Measurements from ENCODE around the gene B3GNT9. TPM values are rescaled to one million over a fixed set of nuclear protein-coding genes. Genes with fewer than 3 reads are reported as not detected.

Gene B3GNT9
- polyA plus RNA-seq, 1 experiment = 18.6 TPM

DNA sequence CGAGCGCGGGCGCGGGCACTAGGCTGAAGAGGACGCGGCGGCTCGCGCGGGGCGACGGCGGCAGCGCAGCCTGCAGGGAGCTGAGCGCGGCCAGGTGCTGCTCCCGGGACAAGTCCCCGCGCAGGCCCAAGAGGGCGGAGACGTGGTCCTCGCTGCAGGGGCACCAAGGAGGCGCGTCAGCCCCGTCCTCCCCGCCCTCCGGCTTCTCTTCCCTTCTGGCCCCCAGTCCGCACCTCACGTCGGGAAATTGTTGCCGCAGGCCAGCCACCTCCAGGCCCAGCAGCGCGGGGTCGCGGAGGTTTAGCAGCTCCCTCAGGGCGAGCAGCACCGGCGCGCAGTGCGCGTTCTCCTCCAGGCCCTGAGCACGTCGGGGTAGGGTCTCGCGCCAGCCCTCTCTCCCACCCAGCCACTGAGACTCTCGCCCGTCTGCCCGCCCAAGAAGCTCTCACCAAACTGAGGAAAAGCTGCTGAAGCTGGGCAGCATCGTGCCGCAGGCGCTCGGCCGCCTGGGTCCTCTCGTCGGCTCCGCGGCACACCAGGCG lies 33.7 kb upstream of the B3GNT9 start:
- Histone ChIP-seq H3K27ac (ENCODE audit: low read depth, low read length) (no peak overlapping the region), H3K27me3 (ENCODE audit: control insufficient read depth, insufficient read depth, low read length) (no peaks in the 10 kb centered on the region), H3K4me3 (ENCODE audit: low read depth, low read length) (peak overlapping the region; percentile 71), H3K9me3 (ENCODE audit: control insufficient read depth, insufficient read depth, low read length) (no peaks in the 10 kb centered on the region; the same call in 1 of the 2 replicates)
- TF ChIP-seq, protein P1, sequence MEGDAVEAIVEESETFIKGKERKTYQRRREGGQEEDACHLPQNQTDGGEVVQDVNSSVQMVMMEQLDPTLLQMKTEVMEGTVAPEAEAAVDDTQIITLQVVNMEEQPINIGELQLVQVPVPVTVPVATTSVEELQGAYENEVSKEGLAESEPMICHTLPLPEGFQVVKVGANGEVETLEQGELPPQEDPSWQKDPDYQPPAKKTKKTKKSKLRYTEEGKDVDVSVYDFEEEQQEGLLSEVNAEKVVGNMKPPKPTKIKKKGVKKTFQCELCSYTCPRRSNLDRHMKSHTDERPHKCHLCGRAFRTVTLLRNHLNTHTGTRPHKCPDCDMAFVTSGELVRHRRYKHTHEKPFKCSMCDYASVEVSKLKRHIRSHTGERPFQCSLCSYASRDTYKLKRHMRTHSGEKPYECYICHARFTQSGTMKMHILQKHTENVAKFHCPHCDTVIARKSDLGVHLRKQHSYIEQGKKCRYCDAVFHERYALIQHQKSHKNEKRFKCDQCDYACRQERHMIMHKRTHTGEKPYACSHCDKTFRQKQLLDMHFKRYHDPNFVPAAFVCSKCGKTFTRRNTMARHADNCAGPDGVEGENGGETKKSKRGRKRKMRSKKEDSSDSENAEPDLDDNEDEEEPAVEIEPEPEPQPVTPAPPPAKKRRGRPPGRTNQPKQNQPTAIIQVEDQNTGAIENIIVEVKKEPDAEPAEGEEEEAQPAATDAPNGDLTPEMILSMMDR (IDR thresholded peaks at IDR 0.05; ENCODE audit: low read depth, low read length) = no peak
- ChIA-PET CTCF (interaction anchor here (0.6 to 1.9 kb wide), 17 partner anchors 9 to 938 kb away, joined by 3 to 18 read pairs (median 5); no protein-coding TSS in a partner anchor), POLR2A (interaction anchor here (0.9 to 1.2 kb wide), 5 partner anchors 14 to 65 kb away, joined by 3 to 5 read pairs (median 3); partner anchors contain the start of genes B3GNT9, NOL3, SLC9A5 and TMEM208)
- no peak for DNase-seq (ENCODE audit: low read depth, low spot score)

DNA sequence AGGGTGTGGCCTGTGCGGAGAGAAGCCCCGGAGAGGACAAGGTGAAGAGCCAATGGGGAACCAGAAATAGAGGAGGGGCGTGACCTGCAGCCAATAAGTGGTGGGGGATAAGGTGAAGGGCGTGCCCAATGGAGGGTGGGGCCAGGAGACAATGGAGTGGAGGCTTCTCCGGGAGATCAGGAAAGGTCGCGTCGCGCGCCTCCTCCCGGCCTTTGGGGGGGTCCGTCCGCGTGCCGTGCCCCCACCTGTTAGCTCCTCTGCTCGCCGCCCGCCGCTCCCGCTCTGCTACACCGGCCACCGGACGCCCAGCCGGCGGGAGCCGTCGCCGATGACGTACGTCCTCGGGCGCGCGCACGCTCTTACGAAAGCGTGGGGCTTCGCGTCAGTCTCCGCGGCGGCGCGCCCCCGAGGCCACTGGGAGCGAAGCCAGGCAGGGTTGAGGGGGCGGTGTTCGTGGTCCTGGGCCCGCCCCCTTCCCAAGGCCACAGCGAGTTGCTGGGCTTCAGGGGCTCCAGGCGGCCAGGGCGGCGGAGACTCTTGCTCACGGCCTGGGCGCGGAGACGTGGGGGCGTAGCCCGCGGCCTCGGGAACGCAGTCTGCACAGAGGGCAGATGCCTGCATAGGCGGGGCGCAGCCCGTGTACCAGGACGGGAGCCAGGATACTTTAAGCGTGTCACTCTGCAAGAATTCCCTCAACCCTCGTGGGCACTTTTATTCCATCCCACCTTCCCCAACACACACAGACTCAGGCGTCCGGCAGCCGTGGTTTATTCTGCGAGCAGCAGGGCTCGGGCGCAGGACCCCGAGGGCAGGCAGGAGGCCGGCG lies 33.0 kb upstream of the B3GNT9 start, which contains the start of gene MATCAP1:
Gene MATCAP1 (minus strand): TSS at position 337 of the 826 bp plus-strand sequence. CDS start 3,353 bp downstream, outside the sequence.
- TF ChIP-seq, protein P1 (IDR thresholded peaks at IDR 0.05; ENCODE audit: low read depth, low read length) = no peak
- ChIA-PET CTCF (interaction anchor here (0.5 to 2.1 kb wide), 9 partner anchors 11 to 236 kb away, joined by 3 to 16 read pairs (median 4); no protein-coding TSS in a partner anchor), POLR2A (interaction anchor here (0.6 kb wide), 1 partner anchor 82 kb away, joined by 6 read pairs; no protein-coding TSS in a partner anchor)
- peak; percentile 90 for DNase-seq (ENCODE audit: low read depth, low spot score)
- H3K4me3 ChIP-seq (ENCODE audit: low read depth, low read length) = peak within 1 kb of the TSS; percentile 71
- no peaks in the 10 kb centered on the region for H3K27me3 ChIP-seq (ENCODE audit: control insufficient read depth, insufficient read depth, low read length)
- no peaks in the 10 kb centered on the region; the same call in 1 of the 2 replicates for H3K9me3 ChIP-seq (ENCODE audit: control insufficient read depth, insufficient read depth, low read length)
- peak within 1 kb of the TSS; percentile 88 for H3K27ac ChIP-seq (ENCODE audit: low read depth, low read length)

DNA sequence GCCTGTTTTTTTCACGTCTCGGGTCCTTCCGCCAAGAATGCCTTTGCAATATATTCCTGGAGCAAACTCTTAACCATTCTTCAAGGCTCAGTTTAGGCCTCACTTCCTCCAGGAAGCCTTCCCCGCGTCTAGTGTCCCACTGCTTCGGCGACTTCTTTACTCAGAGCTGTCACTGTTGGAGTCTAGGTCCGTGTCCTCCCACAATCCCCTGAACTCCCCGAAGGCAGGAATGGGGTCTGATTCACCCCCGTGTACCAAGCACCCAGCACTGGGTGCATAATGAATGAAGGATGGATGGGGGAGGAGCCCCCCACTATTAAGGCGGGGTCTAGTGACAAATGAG lies 32.5 kb upstream of the B3GNT9 start:
- H3K9me3 ChIP-seq (ENCODE audit: control insufficient read depth, insufficient read depth, low read length) = no peaks in the 10 kb centered on the region; the same call in 1 of the 2 replicates
- DNase-seq (ENCODE audit: low read depth, low spot score) = no peak
- TF ChIP-seq, protein P1 (IDR thresholded peaks at IDR 0.05; ENCODE audit: low read depth, low read length) = no peak
- POLR2A ChIA-PET = interaction anchor here (0.6 to 1.4 kb wide), 2 partner anchors 14 to 82 kb away, joined by 6 to 10 read pairs; no protein-coding TSS in a partner anchor
- CTCF ChIA-PET = interaction anchor here (0.5 to 2.1 kb wide), 4 partner anchors 28 to 222 kb away, joined by 3 to 16 read pairs (median 4); partner anchors contain the start of gene CES3
- H3K27me3 ChIP-seq (ENCODE audit: control insufficient read depth, insufficient read depth, low read length) = no peaks in the 10 kb centered on the region
- peak overlapping the region; percentile 88 for H3K27ac ChIP-seq (ENCODE audit: low read depth, low read length)
- H3K4me3 ChIP-seq (ENCODE audit: low read depth, low read length) = peak overlapping the region; percentile 71

DNA sequence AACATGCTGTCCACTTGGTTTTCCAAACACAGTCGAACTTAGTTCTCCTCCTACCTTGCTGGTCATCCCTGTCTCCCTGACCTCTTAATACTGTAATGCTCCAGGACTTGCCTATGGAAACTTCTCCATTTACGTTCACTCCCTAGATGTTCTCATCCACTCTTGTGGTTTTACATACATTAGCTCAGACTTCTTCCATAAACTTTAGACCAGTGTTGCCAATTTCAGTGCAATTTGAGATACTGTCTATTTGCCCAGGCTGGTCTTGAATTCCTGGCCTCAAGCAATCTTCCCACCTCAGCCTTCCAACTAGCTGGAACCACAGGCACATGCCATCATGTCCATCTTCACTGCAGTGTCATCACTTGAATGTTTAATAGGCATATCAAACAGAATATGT lies 31.5 kb upstream of the B3GNT9 start:
- POLR2A ChIA-PET = interaction anchor here (0.7 to 1.4 kb wide), 2 partner anchors 13 to 17 kb away, joined by 3 to 10 read pairs; no protein-coding TSS in a partner anchor
- no peak overlapping the region for H3K27ac ChIP-seq (ENCODE audit: low read depth, low read length)

More for the DNA sequence above, 31.5 kb upstream of the B3GNT9 start:
- H3K27me3 ChIP-seq (ENCODE audit: control insufficient read depth, insufficient read depth, low read length) = no peaks in the 10 kb centered on the region
- no peaks in the 10 kb centered on the region; the same call in 1 of the 2 replicates for H3K9me3 ChIP-seq (ENCODE audit: control insufficient read depth, insufficient read depth, low read length)
- TF ChIP-seq, protein P1 (IDR thresholded peaks at IDR 0.05; ENCODE audit: low read depth, low read length) = no peak
- CTCF ChIA-PET = interaction anchor here (1.1 to 2.1 kb wide), 2 partner anchors 27 to 221 kb away, joined by 4 to 16 read pairs; partner anchors contain the start of gene CES3
- no peak for DNase-seq (ENCODE audit: low read depth, low spot score)
- H3K4me3 ChIP-seq (ENCODE audit: low read depth, low read length) = peak overlapping the region; percentile 71
